A549 (cell line): Measurements from ENCODE around the gene FAM131A.

Experiments
- EP300 ChIP-seq, 2 experiments: fragments of >200 bp; sonication (Bioruptor Twin); formaldehyde crosslinking; IDR thresholded peaks; 2 replicates in 1 of 2; 3 replicates in 1 of 2; pipeline ENCODE4 v1.6.1; 2016 to 2017
- GATA3 ChIP-seq: IDR thresholded peaks from 2 replicates; pipeline ENCODE4 v1.6.1; 2012; ENCODE audit warnings: borderline replicate concordance
- HDAC2 ChIP-seq: fragments of 200-600 bp; sonication (generic); IDR thresholded peaks from 2 replicates; pipeline ENCODE4 v1.6.1; 2016
- KDM1A ChIP-seq: fragments of 200-600 bp; sonication (generic); IDR thresholded peaks from 2 replicates; pipeline ENCODE4 v1.6.1; 2016; ENCODE audit warnings: low read depth, mild to moderate bottlenecking
- RAD21 ChIP-seq, 2 experiments: fragments of >200 bp in 1 of 2; sonication (Bioruptor Twin) in 1 of 2; formaldehyde crosslinking in 1 of 2; IDR thresholded peaks in 1 of 2; conservative IDR thresholded peaks in 1 of 2; 2 replicates in 1 of 2; 3 replicates in 1 of 2; pipeline ENCODE4 v1.6.1; 2012 to 2018; ENCODE audit warnings: inconsistent platforms in 1 of 2
- SREBF2 ChIP-seq: fragments of 450-650 bp; IDR thresholded peaks from 2 replicates; pipeline ENCODE4 v1.6.1; 2014; ENCODE audit warnings: mild to moderate bottlenecking, moderate library complexity
- TF ChIP-seq, protein P1 (sequence below): IDR thresholded peaks from 2 replicates; pipeline ENCODE4 v1.6.1; 2012
- TF ChIP-seq, protein P2 (sequence below): fragments of >200 bp; sonication (Bioruptor Twin); formaldehyde crosslinking; IDR thresholded peaks from 3 replicates; pipeline ENCODE4 v1.5.1; 2016
- TF ChIP-seq, protein P3 (sequence below): fragments of 200-600 bp; sonication (generic); IDR thresholded peaks from 2 replicates; pipeline ENCODE4 v1.6.1; 2016; ENCODE audit warnings: antibody characterized with exemption, mild to moderate bottlenecking, moderate library complexity
- TF ChIP-seq, protein P4 (sequence below): fragments of 450-650 bp; IDR thresholded peaks from 2 replicates; pipeline ENCODE4 v1.6.1; 2014; ENCODE audit warnings: antibody characterized with exemption

DNA sequence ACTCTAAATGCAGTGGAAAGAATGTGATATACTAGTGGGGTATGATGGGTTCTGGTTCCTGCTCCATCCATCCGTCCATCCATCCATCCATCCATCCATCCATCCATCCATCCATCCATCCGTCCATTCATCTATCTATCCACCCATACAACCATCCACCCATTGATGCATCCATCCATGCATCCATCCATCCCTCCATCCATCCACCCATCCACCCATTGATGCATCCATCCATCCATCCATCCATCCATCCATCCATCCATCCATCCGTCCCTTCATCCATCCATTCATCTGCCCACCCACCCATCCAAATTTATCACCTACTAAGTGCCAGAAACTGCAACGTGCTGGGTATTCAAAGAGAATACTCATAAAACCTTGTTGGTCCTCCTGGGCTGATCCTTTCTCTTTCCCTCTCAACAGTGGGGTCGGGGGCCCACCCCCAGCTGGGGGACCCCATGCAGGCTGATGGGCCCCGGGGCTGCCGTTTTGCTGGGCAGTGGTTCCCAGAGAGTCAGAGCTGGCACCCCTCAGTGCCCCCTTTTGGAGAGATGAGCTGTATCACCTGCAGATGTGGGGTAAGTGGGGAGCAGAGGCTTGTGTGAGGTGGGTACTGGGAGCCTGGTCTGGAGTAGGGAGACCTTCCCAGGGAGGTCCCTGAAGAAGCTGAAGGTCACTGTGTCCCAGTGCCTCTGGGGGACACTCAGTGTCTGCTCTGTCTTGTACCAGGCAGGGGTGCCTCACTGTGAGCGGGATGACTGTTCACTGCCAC, 51.0 kb downstream of the FAM131A start:
- TF ChIP-seq, protein P1, sequence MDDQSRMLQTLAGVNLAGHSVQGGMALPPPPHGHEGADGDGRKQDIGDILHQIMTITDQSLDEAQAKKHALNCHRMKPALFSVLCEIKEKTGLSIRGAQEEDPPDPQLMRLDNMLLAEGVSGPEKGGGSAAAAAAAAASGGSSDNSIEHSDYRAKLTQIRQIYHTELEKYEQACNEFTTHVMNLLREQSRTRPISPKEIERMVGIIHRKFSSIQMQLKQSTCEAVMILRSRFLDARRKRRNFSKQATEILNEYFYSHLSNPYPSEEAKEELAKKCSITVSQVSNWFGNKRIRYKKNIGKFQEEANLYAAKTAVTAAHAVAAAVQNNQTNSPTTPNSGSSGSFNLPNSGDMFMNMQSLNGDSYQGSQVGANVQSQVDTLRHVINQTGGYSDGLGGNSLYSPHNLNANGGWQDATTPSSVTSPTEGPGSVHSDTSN: no peak
- TF ChIP-seq, protein P2, sequence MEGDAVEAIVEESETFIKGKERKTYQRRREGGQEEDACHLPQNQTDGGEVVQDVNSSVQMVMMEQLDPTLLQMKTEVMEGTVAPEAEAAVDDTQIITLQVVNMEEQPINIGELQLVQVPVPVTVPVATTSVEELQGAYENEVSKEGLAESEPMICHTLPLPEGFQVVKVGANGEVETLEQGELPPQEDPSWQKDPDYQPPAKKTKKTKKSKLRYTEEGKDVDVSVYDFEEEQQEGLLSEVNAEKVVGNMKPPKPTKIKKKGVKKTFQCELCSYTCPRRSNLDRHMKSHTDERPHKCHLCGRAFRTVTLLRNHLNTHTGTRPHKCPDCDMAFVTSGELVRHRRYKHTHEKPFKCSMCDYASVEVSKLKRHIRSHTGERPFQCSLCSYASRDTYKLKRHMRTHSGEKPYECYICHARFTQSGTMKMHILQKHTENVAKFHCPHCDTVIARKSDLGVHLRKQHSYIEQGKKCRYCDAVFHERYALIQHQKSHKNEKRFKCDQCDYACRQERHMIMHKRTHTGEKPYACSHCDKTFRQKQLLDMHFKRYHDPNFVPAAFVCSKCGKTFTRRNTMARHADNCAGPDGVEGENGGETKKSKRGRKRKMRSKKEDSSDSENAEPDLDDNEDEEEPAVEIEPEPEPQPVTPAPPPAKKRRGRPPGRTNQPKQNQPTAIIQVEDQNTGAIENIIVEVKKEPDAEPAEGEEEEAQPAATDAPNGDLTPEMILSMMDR: no peak
- TF ChIP-seq RAD21 (conservative IDR thresholded peaks at IDR 0.05 in 1 of 2, IDR thresholded peaks at IDR 0.05 in 1 of 2): no peak
- TF ChIP-seq GATA3: no peak
- TF ChIP-seq EP300 (IDR thresholded peaks at IDR 0.05): no peak
- TF ChIP-seq KDM1A: no peak
- TF ChIP-seq, protein P3, sequence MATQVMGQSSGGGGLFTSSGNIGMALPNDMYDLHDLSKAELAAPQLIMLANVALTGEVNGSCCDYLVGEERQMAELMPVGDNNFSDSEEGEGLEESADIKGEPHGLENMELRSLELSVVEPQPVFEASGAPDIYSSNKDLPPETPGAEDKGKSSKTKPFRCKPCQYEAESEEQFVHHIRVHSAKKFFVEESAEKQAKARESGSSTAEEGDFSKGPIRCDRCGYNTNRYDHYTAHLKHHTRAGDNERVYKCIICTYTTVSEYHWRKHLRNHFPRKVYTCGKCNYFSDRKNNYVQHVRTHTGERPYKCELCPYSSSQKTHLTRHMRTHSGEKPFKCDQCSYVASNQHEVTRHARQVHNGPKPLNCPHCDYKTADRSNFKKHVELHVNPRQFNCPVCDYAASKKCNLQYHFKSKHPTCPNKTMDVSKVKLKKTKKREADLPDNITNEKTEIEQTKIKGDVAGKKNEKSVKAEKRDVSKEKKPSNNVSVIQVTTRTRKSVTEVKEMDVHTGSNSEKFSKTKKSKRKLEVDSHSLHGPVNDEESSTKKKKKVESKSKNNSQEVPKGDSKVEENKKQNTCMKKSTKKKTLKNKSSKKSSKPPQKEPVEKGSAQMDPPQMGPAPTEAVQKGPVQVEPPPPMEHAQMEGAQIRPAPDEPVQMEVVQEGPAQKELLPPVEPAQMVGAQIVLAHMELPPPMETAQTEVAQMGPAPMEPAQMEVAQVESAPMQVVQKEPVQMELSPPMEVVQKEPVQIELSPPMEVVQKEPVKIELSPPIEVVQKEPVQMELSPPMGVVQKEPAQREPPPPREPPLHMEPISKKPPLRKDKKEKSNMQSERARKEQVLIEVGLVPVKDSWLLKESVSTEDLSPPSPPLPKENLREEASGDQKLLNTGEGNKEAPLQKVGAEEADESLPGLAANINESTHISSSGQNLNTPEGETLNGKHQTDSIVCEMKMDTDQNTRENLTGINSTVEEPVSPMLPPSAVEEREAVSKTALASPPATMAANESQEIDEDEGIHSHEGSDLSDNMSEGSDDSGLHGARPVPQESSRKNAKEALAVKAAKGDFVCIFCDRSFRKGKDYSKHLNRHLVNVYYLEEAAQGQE: no peak
- no peak for TF ChIP-seq SREBF2
- TF ChIP-seq, protein P4, sequence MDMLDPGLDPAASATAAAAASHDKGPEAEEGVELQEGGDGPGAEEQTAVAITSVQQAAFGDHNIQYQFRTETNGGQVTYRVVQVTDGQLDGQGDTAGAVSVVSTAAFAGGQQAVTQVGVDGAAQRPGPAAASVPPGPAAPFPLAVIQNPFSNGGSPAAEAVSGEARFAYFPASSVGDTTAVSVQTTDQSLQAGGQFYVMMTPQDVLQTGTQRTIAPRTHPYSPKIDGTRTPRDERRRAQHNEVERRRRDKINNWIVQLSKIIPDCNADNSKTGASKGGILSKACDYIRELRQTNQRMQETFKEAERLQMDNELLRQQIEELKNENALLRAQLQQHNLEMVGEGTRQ: no peak
- no peak for TF ChIP-seq HDAC2
